ENCODE measurements around the gene RAB9B.
A peak's percentile ranks its signal among the peaks of the same experiment; 100 is the strongest.
"Not testable (repeated sequence)": the region's sequence is repeated elsewhere in the genome, so short reads cannot be mapped to it uniquely, and the experiment has no call there.

RAB9B gene, protein sequence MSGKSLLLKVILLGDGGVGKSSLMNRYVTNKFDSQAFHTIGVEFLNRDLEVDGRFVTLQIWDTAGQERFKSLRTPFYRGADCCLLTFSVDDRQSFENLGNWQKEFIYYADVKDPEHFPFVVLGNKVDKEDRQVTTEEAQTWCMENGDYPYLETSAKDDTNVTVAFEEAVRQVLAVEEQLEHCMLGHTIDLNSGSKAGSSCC

DNA sequence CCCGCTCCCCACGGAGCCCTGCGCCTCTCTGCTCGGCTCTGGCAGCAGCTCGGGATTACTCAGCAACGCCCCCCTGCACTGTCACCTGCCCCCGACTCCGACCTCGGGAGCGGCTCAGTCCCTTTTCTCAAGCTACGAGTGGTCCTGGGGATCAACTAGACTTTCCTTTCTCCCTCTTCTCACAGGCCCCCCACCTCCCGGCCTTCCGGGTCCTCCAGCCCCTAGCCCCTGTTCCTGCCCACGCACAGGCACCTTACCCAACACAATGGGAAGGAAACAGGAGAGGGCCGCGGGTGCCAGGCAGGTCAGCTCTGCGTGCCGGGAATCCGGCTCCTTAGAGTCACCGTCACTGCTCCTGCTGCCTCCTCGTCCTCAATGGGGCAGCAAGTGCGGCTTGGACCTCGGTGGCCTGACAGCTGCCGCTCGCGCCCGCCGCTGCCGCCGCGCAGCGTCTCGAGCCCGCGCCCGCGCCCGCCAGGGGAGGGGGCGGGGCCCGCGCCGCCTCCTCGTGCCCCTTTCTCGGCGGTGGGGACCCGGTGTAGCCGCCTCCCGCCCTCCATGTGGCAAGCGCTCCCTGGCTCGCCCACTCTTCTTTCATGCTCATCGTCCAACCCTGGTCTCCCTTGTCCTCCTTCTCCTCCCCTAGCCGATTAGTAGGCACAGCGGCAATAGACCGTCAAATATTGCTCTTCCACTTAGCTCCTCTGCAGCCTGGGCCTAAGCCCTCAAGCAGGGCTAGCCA, at the start of gene RAB9B:
RAB9B (minus strand) TSS at position 455 of the 742 bp plus-strand sequence. CDS start 6,473 bp downstream, outside the sequence.
- no peak for FAIRE-seq

GRCh38 chrX:103879339-103879738, 47.3 kb upstream of the RAB9B start:
- no peak for FAIRE-seq

DNA sequence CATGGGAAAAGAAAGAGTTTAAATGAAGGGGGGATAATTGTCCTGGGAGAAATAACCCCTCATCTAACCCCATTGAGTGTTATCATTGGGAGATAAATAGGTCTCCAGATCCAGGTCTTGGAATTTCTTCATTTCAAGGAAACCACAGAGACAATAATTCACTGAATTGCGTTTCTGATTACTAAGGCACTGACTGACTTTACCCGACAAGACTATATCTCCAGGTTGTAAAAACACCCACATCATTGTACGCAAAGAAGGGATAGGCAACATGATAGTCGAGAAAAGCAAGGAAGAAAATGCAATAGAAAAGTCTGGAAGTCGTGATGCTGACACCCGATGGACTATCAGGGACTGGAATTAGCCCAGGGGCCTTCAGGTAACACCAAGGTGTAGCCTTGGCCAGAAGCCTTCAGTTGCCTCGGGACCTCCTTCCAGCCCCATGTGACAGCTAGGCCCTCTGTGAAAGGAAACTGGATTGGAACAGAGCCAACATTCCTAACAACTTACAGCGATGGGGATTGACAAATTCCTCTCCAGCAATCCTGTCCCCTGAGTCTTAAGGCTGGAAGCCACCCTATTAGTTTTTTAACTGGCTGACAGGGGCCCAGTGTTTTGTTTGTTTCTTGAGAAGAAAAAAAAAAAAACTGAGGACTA, 46.5 kb upstream of the RAB9B start:
- FAIRE-seq: no peak

DNA sequence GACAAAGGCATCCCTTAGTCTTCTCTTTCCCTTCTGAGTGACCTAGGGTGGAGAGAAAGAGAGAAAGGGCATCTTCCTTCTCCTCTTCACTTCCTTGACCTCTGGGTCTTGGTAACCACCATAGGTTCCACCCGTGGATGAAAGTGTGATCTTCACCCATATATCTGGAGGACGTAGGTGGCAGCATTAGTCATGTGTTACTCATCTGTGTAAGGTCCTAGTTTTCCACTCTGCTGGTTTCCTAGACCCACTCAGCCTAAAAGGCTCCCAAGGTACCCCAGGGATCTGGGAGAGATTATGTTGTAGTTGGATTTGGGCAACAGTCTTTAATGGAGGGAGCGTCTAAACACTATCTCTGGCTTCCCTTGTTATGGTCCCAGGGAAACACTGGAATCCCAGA, 45.5 kb upstream of the RAB9B start:
- FAIRE-seq: no peak

GRCh38 chrX:103864886-103865534, 33.0 kb upstream of the RAB9B start:
- no peak for FAIRE-seq

DNA sequence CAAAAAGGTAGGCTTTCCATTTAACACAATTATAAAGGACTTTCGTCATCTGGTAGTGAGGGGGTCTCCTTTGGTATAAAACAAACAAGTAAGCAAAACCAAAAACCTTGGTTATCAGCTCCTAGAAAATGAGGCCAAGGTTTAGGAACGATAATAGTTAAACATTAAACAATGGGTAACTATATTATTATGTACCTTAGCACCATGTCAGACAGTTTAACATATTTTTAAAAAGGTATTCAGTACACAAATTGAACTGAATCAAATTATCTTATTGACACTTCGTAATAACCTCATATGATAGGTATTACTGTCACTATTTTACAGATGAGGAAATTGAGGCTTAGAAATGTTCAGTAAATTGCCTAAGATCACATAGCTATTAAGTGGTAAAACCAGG, 32.1 kb upstream of the RAB9B start:
- no peak for FAIRE-seq

GRCh38 chrX:103861200-103861599, 29.1 kb upstream of the RAB9B start:
- no peak for FAIRE-seq

- FAIRE-seq: no peak
Observed at GRCh38 chrX:103849558-103849957, 17.5 kb upstream of the RAB9B start.

- no peak for FAIRE-seq
Observed at GRCh38 chrX:103847174-103847870, 15.3 kb upstream of the RAB9B start.

DNA sequence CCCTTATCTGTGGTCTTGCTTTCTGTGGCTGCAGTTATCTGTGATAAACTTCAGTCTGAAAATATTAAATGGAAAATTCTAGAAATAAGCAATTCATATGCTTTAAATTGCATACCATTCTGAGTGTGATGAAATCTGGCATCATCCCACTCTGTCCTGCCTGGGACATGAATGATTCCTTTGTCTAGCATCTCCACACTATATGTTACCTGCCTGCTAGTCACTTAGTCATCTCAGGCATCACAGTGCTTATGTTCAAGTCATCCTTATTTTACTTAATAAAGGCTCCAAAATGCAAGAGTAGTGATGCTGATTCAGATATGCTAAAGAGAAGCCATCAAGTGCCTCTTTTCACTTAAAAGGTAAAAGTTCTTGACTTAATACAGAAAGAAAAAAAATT, 14.3 kb upstream of the RAB9B start:
- FAIRE-seq: no peak

DNA sequence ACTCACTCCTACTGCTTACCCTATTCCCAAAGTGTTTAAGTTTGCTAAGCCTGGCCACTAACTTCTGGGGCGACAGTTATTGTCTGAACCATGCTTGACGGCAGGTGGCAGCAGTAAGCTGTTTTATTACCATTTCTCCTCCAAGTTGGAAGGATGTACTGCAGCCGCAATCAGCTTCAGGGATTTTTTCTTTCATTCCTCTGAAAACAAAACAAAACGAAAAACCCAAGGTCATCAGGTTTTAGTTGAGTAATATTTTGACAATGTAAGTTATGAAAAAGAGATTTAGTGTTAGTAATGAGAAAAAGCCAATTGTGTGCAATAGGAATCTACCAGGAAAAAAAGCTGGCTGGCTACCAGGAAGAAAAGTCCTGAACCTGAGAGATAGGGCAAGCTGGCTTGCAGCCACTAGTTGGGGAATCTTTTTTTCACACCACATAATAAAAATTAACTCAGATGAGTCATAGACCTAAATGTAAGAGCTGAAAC, 13.2 kb upstream of the RAB9B start:
- peak; percentile 78 for FAIRE-seq

GRCh38 chrX:103839404-103839803, 7.3 kb upstream of the RAB9B start:
- no peak for FAIRE-seq

- FAIRE-seq: no peak
Observed at GRCh38 chrX:103831342-103831802, 685 bp downstream of the RAB9B start.

DNA sequence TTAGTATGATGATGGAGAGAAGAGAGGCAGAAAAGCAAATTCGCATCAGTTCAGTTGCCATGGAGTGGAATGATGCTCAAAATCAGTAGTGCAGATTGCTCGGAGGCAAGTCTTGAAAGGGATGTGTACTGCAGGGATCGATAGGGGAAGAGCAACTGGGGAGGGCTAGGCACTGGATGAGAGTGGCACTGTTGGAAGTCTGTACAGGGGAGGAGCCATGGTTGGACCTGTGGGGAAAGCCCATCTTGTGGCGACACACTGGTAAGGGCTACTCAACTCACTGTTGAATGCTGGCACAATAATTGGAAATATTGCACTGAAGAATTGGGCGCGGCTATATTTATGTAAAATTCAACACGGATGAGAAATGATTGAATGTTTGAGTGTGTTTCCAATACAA, 1.2 kb downstream of the RAB9B start:
- no peak for FAIRE-seq

GRCh38 chrX:103828529-103828928, 3.5 kb downstream of the RAB9B start:
- FAIRE-seq: no peak

- no peak for FAIRE-seq
Observed at GRCh38 chrX:103825881-103826280, 6.2 kb downstream of the RAB9B start.

GRCh38 chrX:103823591-103823990, 8.5 kb downstream of the RAB9B start:
- FAIRE-seq: no peak

DNA sequence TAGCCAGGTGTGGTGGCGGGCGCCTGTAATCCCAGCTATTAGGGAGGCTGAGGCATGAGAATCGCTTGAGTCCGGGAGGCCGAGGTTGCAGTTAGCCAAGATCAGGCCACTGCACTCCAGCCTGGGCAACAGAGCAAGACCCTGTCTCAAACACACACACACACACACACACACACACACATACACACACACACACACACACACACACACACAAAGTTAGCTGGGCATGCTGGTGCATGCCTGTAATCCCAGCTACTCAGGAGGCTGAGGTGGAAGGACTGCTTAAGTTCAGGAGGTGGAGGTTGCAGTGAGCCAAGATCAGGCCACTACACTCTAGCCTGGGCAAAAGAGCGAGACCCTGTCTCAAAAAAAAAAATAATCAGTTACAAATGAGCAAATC, 11.3 kb downstream of the RAB9B start:
- not testable (repeated sequence) for FAIRE-seq

DNA sequence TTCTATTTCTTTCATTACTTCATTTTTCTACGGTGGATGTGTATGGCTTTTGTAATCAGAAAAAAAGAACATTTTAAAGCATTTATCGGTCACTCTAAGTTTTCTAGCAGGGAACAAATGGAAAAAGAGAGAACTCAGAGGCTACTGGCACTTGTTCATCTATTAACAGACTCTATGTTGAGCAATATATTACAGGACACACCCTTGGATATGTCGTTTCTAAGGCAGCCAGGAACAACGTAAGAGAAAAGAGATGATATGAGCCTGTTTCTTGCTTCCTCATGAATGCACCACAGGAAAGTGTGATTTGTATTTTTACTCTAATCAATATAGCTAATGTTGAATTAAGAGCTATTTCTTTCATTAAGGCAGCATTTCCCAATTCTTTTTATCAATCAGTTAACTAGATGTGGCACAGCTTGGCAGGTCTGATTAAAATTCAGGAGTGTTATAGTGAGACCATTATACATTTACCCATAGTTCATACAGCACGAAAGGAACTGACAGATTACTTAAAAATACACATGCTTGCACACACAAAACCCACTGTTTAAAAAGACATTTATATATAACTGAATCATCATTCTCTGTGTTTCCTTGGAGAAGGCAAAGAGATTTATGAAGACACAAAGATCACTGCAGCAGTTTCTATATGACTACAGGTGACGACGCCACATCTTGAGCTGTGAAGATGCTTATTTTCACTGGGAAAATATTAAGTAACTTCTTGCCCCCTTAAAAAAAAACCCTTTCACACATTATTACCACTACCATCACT, 13.0 kb downstream of the RAB9B start:
- FAIRE-seq: no peak

DNA sequence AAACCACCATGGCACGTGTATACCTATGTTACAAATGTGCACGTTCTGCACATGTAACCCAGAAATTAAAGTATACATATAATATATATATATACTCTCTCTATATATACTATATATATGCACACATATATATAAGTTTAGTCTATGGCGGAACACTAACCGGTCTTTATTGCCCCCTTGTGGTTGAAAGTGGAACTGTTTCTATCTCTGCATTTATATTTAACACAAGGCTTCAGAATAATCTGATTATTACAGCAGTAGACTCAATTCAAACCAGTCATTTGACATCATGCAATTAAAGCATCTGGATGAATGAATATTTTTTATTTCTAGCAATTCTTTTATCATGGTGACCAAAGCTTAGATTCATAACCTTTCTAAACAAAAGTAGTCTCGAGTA, 14.6 kb downstream of the RAB9B start:
- FAIRE-seq: peak; percentile 87

GRCh38 chrX:103817101-103817500, 15.0 kb downstream of the RAB9B start:
- FAIRE-seq: not testable (repeated sequence)

DNA sequence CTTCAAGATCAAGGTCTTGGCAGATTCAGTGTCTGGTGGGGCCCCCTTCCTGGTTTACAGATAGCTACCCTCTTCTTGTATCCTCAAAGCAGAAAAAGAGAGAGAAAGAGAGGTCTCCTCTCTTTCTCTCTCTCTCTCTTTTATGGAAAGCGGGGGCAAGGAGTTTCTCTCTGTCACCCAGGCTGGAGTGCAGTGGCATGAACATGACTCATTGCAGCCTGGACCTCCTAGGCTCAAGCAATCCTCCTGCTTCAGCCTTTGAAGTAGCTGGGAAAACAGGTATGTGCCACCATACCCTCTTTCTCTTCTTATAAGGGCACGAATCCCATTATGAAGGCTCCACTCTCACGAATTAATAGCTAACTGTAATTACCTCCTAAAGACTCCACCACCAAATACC, 20.2 kb downstream of the RAB9B start:
- FAIRE-seq: no peak

Data from TTC549 (cell line).